Fibroblast of skin of left quadriceps (primary cell): ENCODE data around the gene RPL35.

Experiments used
- DNase-seq, 2 experiments: peaks; one replicate each; pipeline ENCODE4 v3.0.0-alpha.2; 2013; ENCODE audit warnings: low read depth in 2 of 2

The RPL35 gene

DNA sequence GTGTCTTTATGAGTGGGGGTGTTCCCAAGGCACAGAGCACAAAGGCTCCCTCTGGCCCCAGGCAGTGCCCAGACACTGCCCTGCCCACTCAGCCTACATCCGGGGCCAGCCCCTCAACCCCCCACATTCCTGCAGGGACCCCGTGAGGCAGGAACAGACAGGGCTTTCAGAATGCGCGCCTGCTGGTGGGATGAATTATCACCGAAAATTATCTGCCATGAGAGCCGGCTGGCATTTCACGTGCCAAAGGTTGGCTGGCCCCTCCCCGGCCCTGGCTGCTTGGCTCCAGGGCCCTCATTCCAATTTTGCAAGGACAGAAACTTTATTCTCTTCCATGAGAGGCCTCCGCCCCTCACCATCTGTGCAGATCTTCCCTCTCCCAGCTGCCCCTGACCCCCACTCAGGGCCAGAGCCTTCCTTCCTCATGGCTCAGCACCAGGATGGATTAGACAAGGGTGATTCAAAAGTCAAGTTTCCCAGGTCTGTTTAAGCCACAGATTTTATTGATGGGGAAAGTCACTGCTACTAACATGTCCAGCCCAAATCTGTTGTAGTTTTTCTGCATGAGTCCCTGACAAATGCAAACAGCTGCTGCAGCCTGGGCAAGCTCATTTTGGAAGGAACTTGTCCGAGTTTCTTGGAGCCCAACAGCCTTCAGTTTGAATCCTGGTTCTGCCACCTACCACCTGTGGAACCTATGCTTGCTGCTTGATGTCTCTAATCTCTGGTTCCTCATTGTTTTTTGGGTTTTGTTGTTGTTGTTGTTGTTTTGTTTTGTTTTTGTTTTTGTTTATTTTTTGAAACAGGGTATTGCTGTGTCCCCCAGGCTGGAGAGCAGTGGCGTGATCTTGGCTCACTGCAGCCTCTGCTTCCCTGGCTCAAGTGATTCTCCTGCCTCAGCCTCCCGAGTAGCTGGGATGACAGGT, 40.8 kb downstream of the RPL35 start:
- no peak for DNase-seq

DNA sequence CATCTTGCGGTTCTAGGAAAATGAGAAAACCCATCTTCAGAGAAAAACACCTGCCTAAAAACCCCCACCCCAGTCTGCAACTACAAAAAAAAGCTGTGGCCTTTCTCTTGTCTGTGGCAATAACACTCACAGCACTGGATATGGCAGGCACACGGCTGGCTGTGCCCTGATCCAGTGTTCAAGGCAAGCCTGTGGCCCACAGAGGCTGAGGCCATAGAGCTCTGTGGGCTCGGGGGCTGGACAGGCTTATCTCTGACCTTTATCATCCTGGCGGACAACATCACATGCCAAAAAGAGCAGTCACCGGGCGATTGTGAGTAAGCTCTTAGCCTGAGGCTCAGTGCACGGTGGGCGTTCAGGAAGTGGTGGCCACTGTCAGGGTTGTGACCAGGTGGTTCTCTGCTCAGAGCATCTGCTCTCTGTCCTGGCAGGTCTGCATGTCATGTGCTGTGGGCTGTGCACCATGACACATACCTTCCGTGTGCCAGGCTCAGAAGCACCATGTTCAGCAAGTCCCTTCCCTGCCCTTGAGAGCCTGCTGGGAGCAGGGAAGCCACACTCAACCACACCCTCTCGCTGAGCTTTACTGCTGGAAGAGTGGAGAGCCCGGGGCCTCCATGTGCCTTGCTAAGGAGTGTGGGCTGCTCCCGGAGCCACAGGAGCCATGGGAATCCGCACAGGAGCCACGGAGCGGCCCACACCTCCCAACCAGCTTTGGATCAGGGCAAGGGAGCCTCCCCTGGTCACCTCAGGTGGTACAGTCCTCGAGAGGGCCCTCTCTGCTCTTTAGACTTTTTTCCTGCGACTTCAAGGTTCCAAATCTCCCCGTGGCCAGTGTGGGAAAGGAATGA, 43.1 kb downstream of the RPL35 start:
- DNase-seq = no peak

DNA sequence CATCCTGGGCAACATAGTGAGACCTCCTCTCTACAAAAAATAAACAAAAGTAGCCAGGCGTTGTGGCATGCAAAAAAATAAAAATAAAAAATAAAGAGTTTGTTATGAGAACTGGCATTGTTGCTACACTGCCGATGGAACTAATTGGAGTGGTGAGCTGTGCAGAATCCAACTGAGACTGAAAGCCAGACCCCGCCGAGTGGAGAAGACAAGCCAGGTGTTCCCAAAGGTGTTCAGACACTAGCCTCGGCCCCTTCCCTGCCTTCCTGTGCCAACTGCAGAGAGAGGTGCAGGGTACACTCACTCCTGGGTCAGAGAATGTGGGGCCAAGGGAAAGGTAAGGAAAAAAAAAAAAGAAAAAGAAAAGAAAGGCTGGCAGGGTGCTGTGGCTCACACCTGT, 46.2 kb downstream of the RPL35 start:
- no peak for DNase-seq

DNA sequence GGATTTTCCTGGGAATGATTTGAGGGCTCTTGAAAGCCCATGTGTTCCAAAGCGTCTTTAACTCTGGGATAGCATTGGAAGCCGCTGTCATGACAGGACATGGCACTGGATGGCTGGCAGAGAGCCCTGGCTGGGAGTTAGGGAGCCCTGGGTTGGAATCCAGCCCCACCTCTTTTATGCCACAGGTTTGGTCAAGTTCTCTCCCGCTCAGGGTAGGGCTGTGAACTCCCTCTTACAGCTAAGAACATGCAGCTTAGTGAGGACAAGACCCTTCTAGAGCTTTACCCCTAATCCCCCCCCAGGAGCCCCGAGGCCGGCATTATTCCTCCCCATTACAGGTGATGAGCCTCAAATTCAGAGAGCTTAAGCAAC, 47.6 kb downstream of the RPL35 start:
- DNase-seq = no peak

DNA sequence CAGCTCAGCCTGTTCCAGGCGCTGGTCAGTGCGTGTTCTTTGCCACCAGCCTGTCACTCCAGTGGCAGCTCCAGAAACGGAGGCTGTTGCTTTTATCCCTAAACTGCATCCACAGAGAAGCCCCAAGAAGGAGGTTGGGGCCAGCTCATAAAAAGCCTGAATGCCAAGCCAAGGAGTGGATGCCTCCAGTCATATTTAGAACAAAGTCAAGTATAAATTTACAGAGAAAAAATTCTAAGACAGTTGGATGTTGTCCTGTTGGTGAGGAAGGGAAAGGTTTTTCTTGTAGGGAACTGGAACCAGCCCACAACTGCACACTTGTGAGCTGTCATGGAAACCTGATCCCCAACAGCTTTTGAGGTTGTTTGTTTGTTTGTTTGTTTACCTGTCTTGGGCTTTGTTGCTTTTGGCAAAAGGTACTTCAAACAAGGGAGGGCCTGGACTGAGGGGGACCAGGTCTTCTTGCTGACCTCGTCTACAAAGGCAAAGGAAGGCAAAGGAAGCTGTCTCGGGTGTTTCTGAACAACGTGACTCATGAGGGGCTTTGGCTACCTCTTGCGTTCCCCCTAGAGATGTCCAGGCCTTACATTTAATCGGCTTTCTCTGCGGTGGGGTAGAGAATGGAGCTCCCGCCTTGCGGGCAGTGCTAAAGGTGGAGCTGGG, 48.1 kb downstream of the RPL35 start:
- no peak for DNase-seq

DNA sequence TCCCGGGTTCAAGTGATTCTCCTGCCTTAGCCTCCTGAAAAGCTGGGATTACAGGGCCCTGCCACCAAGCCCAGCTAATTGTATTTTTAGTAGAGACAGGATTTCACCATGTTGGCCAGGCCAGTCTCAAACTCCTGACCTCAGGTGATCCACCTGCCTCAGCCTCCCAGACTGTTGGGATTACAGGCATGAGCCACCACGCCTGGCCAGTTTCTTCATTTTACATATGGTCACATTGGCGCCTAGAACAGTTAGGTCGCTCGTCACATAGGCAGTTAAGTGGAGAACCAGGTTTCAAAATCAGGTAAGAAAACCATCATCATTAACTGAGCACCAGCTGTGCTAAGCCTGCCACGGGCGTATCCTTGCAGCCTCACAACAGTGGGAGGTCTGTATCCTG, 48.7 kb downstream of the RPL35 start:
- no peak for DNase-seq

DNA sequence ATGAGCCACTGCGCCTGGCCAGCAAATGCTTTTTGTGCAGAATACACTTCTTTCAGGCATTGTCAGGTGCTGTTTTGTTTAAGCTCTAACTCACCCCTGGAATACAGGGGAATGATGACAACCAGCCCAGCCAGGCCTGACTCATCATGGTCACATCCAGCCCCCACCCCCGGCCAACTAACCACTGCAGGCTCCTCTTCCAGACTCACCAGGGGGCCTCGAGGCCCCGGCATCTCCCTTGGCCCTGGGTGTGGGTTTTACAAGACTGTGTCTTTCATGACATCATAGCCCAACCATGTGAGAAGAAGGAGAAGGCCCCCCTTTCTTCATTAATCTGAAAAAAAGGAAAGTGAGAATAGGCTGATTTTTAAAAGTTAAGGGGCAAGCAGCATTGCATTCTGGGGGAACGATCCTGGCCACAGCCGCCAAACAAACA, 49.3 kb downstream of the RPL35 start:
- peak; percentile 96 for DNase-seq

DNA sequence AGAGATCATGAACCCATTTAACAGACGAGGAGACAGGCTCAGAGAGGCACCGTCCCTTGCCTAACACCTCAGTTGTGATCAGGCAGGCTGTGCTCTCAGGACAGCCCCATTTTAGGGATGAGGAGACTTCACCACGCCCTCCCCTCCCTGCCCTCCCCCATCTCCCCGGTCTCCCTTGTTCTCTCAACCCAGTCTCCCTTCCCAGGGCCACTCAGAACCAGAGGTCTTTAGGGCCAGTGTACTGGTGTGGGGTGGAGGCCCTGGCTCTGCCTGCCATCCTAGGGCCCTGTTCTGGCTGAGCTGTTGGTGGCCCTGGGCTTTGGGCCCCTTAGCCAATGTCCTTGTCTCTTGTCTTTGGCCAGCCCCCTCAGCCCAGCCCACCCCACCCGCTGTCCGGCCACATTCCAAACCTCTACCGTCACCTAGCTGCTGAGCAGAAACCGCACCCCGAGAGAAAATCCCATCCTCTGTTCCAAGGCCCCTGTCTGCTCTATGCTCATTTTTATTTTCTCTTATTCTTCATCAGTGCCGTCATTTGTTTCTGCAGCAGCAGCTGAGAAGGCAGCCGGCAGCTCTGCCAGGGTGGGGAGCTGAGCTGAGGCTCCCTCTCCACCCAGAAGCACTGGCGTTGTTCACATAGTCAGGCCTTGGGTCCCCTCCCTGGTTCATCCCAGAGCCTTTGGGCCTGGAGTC, 50.9 kb downstream of the RPL35 start:
- DNase-seq = peak; percentile 58 to 61

DNA sequence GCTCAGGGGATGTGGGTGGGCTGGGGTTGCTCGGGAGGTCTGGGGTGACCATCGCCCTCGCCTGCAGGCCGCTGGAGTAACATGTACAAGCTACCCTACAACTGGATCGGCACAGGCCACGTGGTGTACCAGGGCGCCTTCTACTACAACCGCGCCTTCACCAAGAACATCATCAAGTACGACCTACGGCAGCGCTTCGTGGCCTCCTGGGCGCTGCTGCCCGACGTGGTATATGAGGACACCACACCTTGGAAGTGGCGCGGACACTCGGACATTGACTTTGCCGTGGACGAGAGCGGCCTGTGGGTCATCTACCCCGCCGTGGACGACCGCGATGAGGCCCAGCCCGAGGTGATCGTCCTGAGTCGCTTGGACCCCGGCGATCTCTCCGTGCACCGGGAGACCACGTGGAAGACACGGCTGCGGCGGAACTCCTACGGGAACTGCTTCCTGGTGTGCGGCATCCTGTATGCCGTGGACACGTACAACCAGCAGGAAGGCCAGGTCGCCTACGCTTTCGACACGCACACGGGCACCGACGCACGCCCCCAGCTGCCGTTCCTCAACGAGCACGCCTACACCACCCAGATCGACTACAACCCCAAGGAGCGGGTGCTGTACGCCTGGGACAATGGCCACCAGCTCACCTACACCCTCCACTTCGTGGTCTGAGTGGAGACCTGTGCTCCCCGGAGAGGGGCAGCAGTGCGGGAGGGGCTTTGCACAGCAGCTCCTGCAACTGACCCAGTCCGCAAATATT, 51.8 kb downstream of the RPL35 start:
- DNase-seq = no peak

DNA sequence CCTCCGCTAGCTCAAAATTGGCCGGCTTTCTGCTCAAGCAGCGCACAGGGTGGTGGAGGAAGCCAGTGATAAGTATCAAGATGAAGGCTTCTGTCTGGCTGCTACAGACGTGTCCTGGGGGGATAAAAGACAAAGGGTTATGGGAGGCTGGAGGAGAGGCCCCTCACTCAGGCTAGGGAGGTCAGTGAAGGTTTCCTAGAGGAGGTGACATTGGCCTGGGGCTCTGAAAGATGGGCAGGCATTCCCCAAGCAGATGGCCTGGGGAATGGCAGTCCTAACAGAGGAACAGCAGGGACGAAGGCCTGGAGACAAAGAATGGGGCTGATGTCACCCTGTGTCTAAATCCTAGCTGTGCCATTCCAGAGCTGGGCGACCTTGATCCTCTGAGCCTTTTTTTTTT, 52.5 kb downstream of the RPL35 start:
- no peak for DNase-seq

DNA sequence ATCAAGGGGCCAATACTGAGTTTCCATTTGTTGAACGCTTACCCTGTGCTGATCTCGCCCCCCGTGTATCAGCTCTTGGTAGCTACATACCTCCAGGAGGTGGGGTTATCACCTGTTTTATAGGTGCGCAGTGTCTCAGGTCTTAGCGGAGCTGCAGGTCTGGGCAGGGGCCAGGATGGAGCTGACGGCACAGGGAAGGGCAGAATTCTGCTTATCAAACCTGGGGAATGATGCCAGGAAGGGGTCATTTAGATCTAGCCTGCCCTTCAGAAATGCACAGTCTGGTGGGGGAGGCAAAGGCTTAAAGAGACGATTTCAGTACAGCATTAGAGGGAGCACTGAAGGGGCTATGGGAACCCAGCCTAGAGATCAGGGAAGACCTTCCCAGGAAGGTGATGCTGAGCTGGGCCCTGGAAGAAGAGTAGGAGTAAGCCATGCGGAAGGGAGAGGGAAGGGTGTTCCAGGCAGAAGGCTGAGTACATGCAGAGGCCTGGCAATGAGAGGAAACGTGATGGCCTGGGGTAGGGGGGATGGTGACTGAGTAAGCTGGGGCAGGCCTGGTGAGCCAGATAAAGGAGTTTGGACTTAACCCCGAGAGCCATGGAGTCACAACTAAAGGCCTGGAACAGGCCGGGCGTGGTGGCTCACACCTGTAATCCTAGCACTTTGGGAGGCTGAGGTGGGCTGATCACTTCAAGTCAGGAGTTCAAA, 53.4 kb downstream of the RPL35 start:
- no peak for DNase-seq
